ENCODE results near the gene TAS1R3. TPM values are rescaled to one million over a fixed set of nuclear protein-coding genes. Genes with fewer than 3 reads are reported as not detected.

The TAS1R3 gene
- total RNA-seq, 1 donor from 2014 or later = 0.97 TPM

DNA sequence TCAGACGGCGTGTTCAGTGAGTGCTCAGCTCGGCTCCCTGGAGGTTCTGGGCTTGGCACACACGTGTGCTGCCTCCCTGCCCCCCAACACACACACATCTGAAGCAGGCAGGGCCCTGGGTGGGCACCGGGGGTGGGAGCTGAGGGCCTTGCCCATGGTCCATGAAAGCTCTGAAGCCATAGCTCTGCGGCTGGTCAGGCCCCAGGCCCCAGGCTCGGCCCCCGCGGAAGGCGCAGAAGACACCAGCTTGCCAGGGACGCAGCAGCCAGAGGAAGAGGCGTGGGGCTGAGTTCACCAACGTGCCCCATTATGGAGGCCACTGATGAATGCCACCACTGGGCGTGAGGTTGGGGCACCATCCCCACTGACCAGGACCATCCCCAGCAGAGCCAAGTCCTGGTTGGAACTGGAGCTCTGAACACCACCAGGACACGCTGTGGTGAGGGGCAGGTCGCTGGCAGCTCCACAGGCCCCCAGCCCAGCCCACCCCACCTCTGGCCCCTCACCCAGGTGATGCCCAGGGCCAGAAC, 39.8 kb downstream of the TAS1R3 start:
- H3K4me3 Mint-ChIP-seq (ENCODE audit: unreplicated experiment) = no peak overlapping the region
- TF ChIP-seq, protein P1, sequence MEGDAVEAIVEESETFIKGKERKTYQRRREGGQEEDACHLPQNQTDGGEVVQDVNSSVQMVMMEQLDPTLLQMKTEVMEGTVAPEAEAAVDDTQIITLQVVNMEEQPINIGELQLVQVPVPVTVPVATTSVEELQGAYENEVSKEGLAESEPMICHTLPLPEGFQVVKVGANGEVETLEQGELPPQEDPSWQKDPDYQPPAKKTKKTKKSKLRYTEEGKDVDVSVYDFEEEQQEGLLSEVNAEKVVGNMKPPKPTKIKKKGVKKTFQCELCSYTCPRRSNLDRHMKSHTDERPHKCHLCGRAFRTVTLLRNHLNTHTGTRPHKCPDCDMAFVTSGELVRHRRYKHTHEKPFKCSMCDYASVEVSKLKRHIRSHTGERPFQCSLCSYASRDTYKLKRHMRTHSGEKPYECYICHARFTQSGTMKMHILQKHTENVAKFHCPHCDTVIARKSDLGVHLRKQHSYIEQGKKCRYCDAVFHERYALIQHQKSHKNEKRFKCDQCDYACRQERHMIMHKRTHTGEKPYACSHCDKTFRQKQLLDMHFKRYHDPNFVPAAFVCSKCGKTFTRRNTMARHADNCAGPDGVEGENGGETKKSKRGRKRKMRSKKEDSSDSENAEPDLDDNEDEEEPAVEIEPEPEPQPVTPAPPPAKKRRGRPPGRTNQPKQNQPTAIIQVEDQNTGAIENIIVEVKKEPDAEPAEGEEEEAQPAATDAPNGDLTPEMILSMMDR (IDR thresholded peaks at IDR 0.05) = no peak
- no peak overlapping the region for H3K27ac Mint-ChIP-seq (ENCODE audit: unreplicated experiment)
- H3K4me1 Mint-ChIP-seq (ENCODE audit: unreplicated experiment) = peaks cover 23% of the 10 kb centered on the region
- no peaks in the 10 kb centered on the region for H3K27me3 Mint-ChIP-seq (ENCODE audit: unreplicated experiment)
- H3K36me3 Mint-ChIP-seq (ENCODE audit: unreplicated experiment) = peaks cover 3% of the 10 kb centered on the region
- no peak for DNase-seq (ENCODE audit: extremely low spot score, unreplicated experiment)
- H3K9me3 Mint-ChIP-seq (ENCODE audit: unreplicated experiment) = no peaks in the 10 kb centered on the region

DNA sequence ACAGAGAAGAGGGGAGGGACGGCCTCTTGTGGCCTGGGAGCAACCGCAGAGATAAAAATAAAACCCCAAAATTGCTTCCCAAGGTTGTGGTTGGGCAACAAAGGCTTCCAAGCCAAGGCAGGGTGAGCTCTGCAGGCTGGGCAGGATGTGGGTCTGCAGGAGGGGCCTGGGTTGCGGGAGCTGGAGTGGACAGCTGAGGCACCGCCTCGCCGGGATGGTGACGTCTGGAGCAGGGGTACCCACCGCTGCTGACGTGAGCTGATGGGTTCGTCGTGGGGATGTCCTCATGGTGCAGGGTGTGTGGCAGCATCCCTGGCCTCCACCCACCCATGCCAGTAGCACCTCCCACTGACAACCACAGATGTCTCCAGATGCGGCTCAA, 40.3 kb downstream of the TAS1R3 start:
- TF ChIP-seq, protein P1 (IDR thresholded peaks at IDR 0.05) = no peak
- Mint-ChIP-seq H3K4me3 (ENCODE audit: unreplicated experiment) (no peak overlapping the region), H3K4me1 (ENCODE audit: unreplicated experiment) (peaks cover 23% of the 10 kb centered on the region), H3K27ac (ENCODE audit: unreplicated experiment) (no peak overlapping the region), H3K9me3 (ENCODE audit: unreplicated experiment) (no peaks in the 10 kb centered on the region), H3K36me3 (ENCODE audit: unreplicated experiment) (peaks cover 3% of the 10 kb centered on the region), H3K27me3 (ENCODE audit: unreplicated experiment) (no peaks in the 10 kb centered on the region)
- no peak for DNase-seq (ENCODE audit: extremely low spot score, unreplicated experiment)

DNA sequence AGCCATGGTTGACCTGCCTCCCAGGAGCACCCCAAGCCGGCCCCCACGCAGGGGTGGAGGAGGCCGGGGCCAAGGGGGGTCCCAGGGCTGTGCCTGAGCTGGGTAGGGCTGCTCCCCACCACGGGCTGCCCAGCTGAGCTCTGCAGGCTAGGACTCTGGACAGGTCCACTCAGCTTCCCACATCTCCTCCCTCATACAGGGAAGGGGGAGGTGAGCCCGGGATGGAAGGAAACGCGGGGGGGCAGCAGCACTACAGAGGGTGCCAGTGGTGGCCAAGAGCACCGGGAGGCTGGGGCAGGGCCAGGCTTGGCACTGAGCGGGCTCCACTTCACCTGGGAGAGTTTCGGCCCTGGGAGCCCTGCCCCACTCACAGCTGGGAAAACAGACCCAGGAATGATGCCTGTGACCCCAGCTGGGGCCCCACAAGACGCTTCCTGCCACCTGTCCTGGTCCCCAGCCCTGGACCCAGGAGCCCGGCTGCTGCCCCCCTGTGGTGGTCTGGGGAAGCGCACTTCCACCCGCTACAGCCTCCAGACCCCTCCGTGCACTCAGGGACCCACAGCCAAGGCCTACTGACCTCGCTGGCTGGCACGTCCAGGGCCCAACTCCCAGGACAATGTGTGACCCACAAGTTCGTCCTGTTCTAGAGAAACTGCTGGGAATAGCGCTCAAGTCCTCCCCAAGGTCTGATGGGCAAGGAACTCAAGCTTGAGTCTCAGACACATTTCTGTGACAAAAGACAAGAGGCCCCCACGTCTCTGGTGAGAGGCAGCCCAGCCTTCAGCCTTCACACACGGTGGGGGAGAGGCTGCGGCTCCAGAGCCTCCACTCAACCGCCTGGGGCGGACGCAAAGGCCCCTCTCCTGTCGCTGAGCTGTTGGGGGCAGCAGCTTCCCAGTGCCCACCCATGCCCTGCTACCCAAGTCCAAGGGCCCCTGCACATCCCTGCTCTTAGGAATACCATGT, 40.9 kb downstream of the TAS1R3 start:
- Mint-ChIP-seq H3K9me3 (ENCODE audit: unreplicated experiment) (no peaks in the 10 kb centered on the region), H3K4me3 (ENCODE audit: unreplicated experiment) (peak overlapping the region; percentile 48), H3K27ac (ENCODE audit: unreplicated experiment) (no peak overlapping the region), H3K27me3 (ENCODE audit: unreplicated experiment) (no peaks in the 10 kb centered on the region), H3K4me1 (ENCODE audit: unreplicated experiment) (peaks cover 23% of the 10 kb centered on the region), H3K36me3 (ENCODE audit: unreplicated experiment) (peaks cover 3% of the 10 kb centered on the region)
- peak; percentile 94 for DNase-seq (ENCODE audit: extremely low spot score, unreplicated experiment)
- TF ChIP-seq, protein P1 (IDR thresholded peaks at IDR 0.05) = peak; percentile 95

DNA sequence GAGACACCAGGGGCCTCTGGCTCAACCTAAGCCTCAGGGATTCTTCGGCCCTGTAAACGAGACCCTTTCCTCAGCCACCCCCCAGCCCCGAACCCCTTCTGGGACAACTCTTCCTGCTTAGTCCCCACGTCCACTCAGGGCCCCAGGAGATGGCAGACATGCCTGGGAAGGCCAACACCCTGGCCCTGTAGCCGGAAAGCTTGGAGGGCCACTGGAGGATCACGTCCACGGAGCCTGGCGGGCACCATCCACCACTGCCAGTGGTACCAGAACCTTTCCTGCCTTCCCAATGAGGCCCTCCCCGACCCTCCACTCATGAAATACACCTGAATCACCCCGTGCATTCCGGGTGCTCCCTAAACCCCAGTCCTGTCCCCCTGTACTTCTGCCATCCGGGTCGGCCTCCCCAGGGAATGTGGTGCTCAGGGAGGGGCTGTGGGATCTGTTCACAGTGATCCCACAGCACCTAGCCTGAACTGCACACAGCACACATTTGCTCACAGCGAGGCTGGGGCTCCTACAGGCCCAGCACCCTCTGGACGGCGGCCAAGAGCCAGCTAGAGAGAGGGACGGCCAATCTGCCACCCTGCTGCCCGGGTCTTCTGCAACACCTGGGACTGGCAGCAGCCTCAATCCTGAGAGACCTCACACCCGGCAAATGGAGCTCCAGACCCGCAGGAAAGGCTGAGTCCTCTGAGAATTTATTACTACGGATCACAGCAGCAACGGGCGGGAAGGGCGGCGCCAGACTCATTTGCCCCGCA, 42.2 kb downstream of the TAS1R3 start:
- Mint-ChIP-seq H3K27me3 (ENCODE audit: unreplicated experiment) (no peaks in the 10 kb centered on the region), H3K4me1 (ENCODE audit: unreplicated experiment) (peaks cover 23% of the 10 kb centered on the region), H3K36me3 (ENCODE audit: unreplicated experiment) (peaks cover 3% of the 10 kb centered on the region), H3K4me3 (ENCODE audit: unreplicated experiment) (peak overlapping the region; percentile 84), H3K27ac (ENCODE audit: unreplicated experiment) (peak overlapping the region; percentile 31), H3K9me3 (ENCODE audit: unreplicated experiment) (no peaks in the 10 kb centered on the region)
- TF ChIP-seq, protein P1 (IDR thresholded peaks at IDR 0.05) = no peak
- no peak for DNase-seq (ENCODE audit: extremely low spot score, unreplicated experiment)

Measured in osteocyte (in vitro differentiated cells).